CD4-positive, alpha-beta T cell treated with Interleukin-1 beta for 1 hour (primary cell): ENCODE results near the gene MKX.

Experiments used
- DNase-seq, 2 donors: peaks; one replicate each; pipeline ENCODE4 v3.0.0-alpha.2; 2020 to 2022

Gene MKX

GRCh38 chr10:27741173-27742091 lies 4.2 kb downstream of the MKX start:
- DNase-seq = no peak

- no peak for DNase-seq
Observed at GRCh38 chr10:27736396-27736795, 9.2 kb downstream of the MKX start.

DNA sequence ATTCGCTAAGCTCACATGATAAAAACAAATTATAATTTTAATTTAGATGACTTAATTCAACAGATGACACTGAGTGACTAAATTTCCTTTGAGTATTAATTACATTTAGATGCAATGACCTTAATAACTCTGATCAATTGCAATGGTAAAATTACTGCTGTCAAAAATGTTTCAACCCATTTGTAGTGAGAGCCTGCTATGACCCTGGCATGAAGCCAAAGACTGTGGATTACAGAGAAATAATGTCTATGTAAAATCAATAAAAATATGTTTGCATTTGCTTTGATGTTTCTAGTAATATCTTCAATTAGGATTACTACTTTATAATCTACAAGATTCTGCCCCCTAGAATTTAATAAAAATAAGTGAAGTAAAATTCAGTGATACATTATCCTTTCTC lies 15.6 kb downstream of the MKX start:
- no peak for DNase-seq

- DNase-seq = no peak
Observed at GRCh38 chr10:27728338-27728737, 17.3 kb downstream of the MKX start.

DNA sequence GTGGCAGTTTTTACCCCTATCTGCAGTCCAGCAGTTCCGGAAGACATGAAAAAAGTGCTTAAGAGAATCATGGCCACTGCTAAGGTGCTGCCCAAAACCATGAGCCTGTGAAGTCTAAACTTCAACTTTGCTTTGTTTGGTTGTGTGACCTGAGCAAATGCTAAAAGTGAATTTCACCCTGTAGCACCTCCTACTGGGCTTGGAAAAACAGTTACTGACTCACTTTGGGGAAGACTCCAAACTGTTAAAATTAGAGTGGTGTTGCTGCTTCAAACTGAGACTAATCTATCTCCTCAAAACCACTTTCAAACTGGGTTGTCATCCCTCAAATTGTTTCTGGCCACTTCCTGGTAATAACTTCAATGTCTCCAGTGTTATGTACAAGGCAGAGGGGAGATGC lies 21.3 kb downstream of the MKX start:
- DNase-seq = no peak

GRCh38 chr10:27723436-27723835 lies 22.2 kb downstream of the MKX start:
- DNase-seq = no peak

- DNase-seq = no peak
Observed at GRCh38 chr10:27720529-27720928, 25.1 kb downstream of the MKX start.

DNA sequence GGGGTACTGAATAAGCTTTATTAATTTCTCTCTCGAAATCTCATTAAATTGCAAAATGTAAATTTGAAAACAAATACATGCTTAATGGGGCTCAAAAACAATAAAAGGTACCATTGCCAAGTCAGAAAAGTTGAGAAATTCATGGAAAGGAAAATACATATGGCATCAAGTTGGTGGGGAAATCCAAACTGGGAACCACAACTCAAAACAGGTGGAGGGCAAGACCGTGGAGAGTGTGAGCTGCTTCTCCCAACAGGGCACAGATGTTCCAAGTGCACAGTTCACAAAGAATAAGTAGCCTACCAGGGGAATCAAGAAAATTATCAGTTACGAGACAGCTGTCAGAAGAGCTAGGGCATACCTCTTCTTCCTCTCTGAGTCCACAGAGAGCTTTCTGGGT lies 26.6 kb downstream of the MKX start:
- no peak for DNase-seq

- DNase-seq = no peak
Observed at GRCh38 chr10:27717861-27718260, 27.8 kb downstream of the MKX start.

- DNase-seq = no peak
Observed at GRCh38 chr10:27717224-27717623, 28.4 kb downstream of the MKX start.

DNA sequence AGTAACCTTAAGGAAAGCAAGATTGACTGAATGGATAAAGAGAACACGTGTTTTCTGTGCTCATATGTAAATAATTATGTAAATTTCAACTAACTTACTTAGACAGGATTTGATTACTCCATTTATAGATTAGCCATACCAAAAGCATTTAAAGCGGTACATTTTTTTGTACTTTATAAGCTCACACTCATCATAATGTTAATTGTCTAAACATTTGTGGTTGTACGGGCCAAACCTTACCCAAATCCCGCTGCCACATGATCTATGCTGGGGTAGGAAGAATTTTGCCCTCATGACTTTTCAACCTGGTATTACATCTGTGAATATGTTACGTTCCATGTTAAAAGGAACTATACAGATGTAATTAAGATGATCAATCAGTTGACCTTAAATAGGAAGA lies 29.1 kb downstream of the MKX start:
- no peak for DNase-seq

DNA sequence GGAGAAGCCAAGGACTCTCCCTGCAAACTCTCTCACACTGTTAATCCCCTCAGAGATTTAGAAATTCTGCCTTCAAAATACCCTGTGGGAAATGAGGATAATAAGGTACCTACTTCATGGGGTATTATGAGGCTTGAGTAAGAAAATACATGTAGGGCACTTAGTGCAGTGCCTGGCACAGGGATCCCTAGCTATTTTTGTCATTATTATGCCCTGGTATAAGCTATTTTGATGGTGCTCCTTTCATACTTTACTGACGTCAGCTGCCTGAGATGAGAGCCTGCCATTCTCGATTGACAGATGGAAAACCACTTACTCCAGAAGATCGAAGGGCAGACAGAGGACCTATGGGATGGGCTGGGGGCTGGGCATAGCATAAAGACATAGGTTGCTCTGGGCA lies 30.1 kb downstream of the MKX start:
- no peak for DNase-seq

DNA sequence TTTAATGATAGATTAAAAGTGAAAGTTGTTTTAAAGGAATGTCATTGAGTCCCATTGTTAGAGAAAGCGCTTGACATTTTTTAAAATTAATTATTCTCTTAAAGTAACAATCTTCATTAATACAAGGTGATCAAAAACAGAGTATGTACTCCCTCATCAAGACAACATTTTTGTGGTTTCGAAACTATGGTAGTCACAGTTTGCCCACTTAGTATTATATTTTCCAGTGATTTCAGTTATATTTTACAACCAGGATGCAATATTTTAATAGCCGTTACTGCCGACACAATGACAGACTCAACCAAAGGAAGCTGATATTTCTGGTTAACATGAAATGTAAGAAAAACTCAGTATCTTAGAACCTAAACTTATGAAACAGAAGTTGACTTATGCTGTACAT lies 31.3 kb downstream of the MKX start:
- DNase-seq = no peak

- no peak for DNase-seq
Observed at GRCh38 chr10:27713941-27714340, 31.7 kb downstream of the MKX start.

DNA sequence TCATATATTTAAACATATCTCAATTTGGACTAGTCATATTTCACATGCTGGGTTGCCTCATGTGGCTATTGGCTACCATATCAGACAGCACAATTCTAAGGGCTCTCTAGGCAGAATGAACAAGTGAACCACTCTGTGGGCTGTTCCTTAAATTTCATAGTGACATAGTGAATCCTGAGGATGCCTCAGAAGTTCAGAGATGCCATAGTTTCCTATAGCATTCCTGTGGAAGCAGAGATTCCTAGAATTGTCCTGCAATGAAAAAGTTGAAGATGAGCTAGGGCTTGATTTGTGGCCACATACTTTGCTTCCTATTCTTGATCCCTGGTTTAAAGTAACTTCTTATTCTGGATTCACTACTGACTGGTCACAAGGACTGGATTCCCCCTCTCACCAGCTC lies 35.6 kb downstream of the MKX start:
- DNase-seq = no peak

GRCh38 chr10:27709304-27709703 lies 36.3 kb downstream of the MKX start:
- no peak for DNase-seq

GRCh38 chr10:27701938-27702537 lies 43.6 kb downstream of the MKX start:
- DNase-seq = no peak

GRCh38 chr10:27699776-27700175 lies 45.8 kb downstream of the MKX start:
- no peak for DNase-seq

DNA sequence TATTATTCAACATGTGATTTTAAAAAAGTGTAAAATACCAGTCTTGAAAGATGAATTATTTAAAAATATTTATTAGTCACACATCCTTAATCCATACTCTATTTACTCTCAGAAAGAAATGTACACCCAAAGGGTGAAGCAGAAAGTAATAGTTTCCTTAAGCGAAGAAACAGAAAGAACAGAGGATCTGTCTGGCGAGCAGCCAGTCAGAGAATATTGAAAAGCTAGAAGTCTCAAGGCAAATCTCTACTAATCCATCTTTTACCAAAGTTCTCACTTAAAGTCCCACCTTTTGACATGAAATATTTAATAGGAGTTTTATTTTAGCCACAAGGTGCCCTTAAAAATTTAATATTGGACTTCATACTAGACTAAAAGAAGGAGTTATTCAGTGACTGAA lies 46.7 kb downstream of the MKX start:
- DNase-seq = no peak

DNA sequence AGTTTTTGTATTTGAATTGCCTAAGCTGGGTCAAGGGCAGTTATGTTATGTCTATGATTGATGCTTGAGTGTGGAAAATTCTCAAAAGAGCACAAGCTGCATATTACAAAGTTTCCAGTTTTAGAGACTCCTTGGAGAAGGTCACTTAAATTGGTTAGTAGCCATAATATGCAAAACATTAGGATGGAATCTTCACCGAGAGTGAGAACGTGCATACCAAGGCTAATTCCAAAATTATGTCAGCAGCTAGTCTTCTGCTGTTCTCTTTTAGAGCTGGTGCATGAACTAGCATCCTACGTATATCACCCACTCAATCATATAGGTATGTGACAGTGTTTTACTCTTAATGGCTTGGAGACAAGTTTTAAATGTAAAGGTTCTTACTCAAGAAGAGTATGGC lies 49.2 kb downstream of the MKX start:
- DNase-seq = no peak

- DNase-seq = no peak
Observed at GRCh38 chr10:27695706-27696105, 49.9 kb downstream of the MKX start.

DNA sequence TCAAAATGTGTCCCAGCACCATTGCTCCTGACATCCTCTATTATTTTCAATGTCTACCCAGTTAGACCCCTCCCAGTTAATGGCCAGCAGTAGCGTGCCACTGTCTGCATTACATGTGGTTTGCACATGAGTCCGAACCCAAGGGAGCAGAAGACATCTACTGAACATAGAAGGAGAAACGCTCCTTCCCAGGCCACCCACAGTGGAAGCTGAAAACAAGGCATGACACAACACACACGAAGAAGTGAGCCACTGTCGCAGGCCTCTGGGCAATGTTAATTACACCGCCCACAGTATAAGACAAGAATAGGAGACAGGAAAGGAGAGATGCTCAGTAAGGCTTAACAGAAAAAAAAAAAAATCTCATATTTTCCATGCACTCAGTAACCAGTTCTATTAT lies 50.5 kb downstream of the MKX start:
- DNase-seq = no peak

- no peak for DNase-seq
Observed at GRCh38 chr10:27692663-27693062, 53.0 kb downstream of the MKX start.

GRCh38 chr10:27688991-27689390 lies 56.6 kb downstream of the MKX start:
- no peak for DNase-seq

DNA sequence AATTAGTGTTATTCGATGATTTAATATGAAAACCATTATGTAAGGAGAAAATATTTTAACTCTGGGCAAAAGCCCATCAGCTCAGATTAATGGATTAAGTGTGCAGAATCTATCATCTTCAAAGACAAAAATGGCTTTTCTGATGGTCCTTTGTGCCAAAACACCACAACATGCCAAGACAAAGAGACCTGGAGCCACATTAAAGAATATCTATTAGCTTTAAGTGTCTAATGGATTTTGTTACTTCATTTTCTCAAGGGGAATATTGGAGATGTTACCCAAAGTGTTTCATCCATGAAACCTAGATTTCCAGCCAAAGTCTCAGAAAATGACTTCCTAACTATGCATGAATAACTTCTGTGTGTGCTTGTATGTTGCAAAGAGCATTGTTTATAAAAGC lies 57.3 kb downstream of the MKX start:
- no peak for DNase-seq
